B cell (primary cell): Measurements from ENCODE around the gene STX7.

Source experiments
- EZH2 ChIP-seq: IDR thresholded peaks from 2 replicates; pipeline ENCODE4 v1.6.1; 2012; ENCODE audit warnings: borderline replicate concordance, low read depth, mild to moderate bottlenecking, moderate library complexity, low read length; ENCODE audit not compliant: insufficient read depth, poor library complexity, severe bottlenecking
- TF ChIP-seq, protein P1 (sequence below): fragments of 200-600 bp; IDR thresholded peaks from one replicate; pipeline ENCODE4 v1.8.0; 2022; ENCODE audit warnings: antibody characterized with exemption, mild to moderate bottlenecking

GRCh38 chr6:132400555-132400882 is 112.4 kb downstream of the STX7 start:
- TF ChIP-seq, protein P1, sequence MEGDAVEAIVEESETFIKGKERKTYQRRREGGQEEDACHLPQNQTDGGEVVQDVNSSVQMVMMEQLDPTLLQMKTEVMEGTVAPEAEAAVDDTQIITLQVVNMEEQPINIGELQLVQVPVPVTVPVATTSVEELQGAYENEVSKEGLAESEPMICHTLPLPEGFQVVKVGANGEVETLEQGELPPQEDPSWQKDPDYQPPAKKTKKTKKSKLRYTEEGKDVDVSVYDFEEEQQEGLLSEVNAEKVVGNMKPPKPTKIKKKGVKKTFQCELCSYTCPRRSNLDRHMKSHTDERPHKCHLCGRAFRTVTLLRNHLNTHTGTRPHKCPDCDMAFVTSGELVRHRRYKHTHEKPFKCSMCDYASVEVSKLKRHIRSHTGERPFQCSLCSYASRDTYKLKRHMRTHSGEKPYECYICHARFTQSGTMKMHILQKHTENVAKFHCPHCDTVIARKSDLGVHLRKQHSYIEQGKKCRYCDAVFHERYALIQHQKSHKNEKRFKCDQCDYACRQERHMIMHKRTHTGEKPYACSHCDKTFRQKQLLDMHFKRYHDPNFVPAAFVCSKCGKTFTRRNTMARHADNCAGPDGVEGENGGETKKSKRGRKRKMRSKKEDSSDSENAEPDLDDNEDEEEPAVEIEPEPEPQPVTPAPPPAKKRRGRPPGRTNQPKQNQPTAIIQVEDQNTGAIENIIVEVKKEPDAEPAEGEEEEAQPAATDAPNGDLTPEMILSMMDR: no peak
- no peak for TF ChIP-seq EZH2
